Mesodermal cell (in vitro differentiated cells): Measurements from ENCODE around the gene MMP11.

Experiments used
- H3K27ac ChIP-seq: 2 replicates; pipeline ENCODE4 v1.7.0; 2013; ENCODE audit warnings: mild to moderate bottlenecking, low read depth, low read length, moderate library complexity; ENCODE audit not compliant: severe bottlenecking
- H3K36me3 ChIP-seq: 2 replicates; pipeline ENCODE4 v1.7.1; 2013; ENCODE audit warnings: mild to moderate bottlenecking, low read length, moderate library complexity; ENCODE audit not compliant: control insufficient read depth, insufficient read depth
- H3K4me1 ChIP-seq: one replicate; pipeline ENCODE4 v1.7.1; 2013; ENCODE audit warnings: mild to moderate bottlenecking, low read length; ENCODE audit not compliant: insufficient read depth, control insufficient read depth, poor library complexity, severe bottlenecking
- H3K4me3 ChIP-seq: 2 replicates; pipeline ENCODE4 v1.7.0; 2013; ENCODE audit warnings: low read length, control low read depth, mild to moderate bottlenecking; ENCODE audit not compliant: insufficient read depth, poor library complexity, severe bottlenecking; ENCODE audit errors: extremely low read depth
- H3K9me3 ChIP-seq: 2 replicates; pipeline ENCODE4 v1.7.1; 2013; ENCODE audit warnings: mild to moderate bottlenecking, low read length, moderate library complexity; ENCODE audit not compliant: control insufficient read depth
- WGBS, 2 experiments: methylation state at CpG; one replicate each; pipeline ENCODE4 v1.1.5; 2013; ENCODE audit warnings: missing lambda C conversion rate in 2 of 2; ENCODE audit not compliant: insufficient coverage in 2 of 2; 5-methylcytosine and 5-hydroxymethylcytosine counted together

Gene MMP11

DNA sequence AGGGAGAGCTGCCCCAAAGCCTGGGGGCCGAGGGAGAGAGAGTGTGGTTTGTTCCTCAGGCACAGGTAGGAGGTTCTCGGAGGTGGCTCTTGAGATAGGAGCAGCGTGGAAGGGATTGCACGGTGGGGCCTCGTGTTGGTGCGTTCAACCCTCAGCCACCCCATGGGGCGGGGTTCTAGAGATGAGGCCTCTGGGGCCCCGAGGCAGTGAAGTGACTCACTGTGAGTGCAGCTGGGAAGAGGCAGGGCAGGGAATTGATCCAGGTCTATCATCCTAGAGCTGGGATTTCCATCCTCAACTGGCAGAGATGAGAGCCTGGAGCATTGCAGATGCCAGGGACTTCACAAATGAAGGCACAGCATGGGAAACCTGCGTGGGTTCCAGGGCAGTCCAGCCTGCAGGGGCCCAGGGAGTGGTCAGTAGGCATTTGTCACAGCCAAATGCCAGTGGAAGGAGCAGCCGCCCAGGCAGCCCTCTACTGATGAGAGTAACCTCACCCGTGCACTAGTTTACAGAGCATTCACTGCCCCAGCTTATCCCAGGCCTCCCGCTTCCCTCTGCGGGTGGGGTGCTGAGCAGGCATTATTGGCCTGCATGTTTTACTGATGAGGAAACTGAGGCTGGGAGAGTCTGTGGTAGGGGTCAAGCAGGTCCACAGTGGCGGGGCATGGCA lies 9.0 kb downstream of the MMP11 start:
- no peak overlapping the region for H3K27ac ChIP-seq
- WGBS, 2 experiments = 79 to 88% methylated on average over 12 to 13 of the region's 14 CpGs
- no peak overlapping the region for H3K4me3 ChIP-seq
- no peaks in the 10 kb centered on the region for H3K9me3 ChIP-seq
- H3K4me1 ChIP-seq = peaks cover 11% of the 10 kb centered on the region
- no peaks in the 10 kb centered on the region for H3K36me3 ChIP-seq

DNA sequence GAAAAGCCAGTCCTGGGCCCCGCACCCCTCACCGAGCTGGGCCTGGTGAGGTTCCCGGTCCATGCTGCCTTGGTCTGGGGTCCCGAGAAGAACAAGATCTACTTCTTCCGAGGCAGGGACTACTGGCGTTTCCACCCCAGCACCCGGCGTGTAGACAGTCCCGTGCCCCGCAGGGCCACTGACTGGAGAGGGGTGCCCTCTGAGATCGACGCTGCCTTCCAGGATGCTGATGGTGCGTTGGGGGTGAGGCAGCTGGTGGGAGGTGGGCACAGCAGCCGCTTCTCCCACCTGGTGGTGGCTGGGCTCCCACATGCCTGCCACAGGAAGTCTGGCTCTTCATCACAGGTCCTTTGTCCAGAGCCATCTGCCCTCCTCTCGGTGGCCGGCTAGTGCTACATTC lies 9.6 kb downstream of the MMP11 start:
- Histone ChIP-seq H3K4me1 (peaks cover 11% of the 10 kb centered on the region), H3K27ac (no peak overlapping the region), H3K4me3 (no peak overlapping the region), H3K36me3 (no peaks in the 10 kb centered on the region), H3K9me3 (no peaks in the 10 kb centered on the region)
- 94 to 99% methylated on average over 14 to 15 of the region's 16 CpGs for WGBS, 2 experiments

DNA sequence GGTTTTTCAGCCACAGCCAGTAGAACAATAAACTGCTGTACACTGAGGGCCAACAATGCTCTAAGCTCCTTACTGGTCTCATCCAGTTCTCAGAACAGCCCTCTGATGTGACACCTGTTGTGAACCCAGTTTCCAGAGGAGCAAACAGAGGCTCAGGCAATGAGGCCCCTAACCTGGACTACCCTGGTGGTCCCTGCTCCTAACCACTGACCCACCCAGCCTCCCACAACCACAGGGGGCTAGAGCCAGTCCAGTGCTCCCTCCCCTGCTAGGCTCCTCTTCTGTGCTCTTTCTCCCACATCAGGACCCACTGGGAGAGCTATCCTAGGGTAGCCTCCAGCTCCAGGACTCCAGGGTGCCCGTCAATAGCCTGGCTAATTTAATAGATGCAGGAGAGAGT lies 10.1 kb downstream of the MMP11 start:
- no peak overlapping the region for H3K27ac ChIP-seq
- H3K4me3 ChIP-seq = no peak overlapping the region
- WGBS, 2 experiments = 67% methylated on average over 1 of the region's 1 CpG; no CpG with 5 or more reads in 1 of the 2 experiments
- no peaks in the 10 kb centered on the region for H3K36me3 ChIP-seq
- H3K9me3 ChIP-seq = no peaks in the 10 kb centered on the region
- peaks cover 11% of the 10 kb centered on the region for H3K4me1 ChIP-seq

DNA sequence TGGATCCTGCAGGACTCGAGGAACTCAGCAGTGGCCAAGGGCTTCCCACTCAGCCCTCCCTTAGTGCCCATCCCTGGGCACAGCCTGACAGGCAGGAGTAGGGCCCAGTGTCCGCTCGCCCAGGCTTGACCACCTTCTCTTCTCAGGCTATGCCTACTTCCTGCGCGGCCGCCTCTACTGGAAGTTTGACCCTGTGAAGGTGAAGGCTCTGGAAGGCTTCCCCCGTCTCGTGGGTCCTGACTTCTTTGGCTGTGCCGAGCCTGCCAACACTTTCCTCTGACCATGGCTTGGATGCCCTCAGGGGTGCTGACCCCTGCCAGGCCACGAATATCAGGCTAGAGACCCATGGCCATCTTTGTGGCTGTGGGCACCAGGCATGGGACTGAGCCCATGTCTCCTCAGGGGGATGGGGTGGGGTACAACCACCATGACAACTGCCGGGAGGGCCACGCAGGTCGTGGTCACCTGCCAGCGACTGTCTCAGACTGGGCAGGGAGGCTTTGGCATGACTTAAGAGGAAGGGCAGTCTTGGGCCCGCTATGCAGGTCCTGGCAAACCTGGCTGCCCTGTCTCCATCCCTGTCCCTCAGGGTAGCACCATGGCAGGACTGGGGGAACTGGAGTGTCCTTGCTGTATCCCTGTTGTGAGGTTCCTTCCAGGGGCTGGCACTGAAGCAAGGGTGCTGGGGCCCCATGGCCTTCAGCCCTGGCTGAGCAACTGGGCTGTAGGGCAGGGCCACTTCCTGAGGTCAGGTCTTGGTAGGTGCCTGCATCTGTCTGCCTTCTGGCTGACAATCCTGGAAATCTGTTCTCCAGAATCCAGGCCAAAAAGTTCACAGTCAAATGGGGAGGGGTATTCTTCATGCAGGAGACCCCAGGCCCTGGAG lies 10.9 kb downstream of the MMP11 start:
- WGBS, 2 experiments = 84 to 86% methylated on average over 13 to 14 of the region's 15 CpGs
- Histone ChIP-seq H3K36me3 (peaks cover 3% of the 10 kb centered on the region), H3K27ac (no peak overlapping the region), H3K9me3 (no peaks in the 10 kb centered on the region), H3K4me1 (peaks cover 16% of the 10 kb centered on the region), H3K4me3 (no peak overlapping the region)

DNA sequence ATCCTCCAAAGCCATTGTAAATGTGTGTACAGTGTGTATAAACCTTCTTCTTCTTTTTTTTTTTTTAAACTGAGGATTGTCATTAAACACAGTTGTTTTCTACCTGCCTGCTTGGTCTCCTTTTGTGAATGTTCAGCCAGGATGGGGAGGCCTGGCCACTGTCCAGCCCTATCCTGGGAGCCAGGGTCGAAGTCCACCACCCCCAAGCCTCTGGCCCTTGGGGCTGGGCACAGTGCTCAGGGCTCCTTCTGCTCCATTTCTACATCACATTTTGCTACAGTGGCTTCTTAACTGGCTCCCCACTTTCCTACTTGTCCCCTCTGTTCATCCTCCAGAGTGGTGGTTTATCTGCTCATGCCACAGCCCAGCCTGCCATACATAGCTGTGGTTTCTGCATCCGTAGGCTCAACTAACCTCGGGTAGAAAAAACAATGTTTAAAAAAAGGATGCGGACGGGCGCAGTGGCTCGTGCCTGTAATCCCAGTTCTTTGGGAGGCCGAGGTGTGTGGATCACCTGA lies 11.6 kb downstream of the MMP11 start:
- H3K27ac ChIP-seq = no peak overlapping the region
- no peak overlapping the region for H3K4me3 ChIP-seq
- peaks cover 16% of the 10 kb centered on the region for H3K4me1 ChIP-seq
- peaks cover 11% of the 10 kb centered on the region for H3K36me3 ChIP-seq
- 89 to 96% methylated on average over 6 of the region's 8 CpGs for WGBS, 2 experiments
- no peaks in the 10 kb centered on the region for H3K9me3 ChIP-seq

DNA sequence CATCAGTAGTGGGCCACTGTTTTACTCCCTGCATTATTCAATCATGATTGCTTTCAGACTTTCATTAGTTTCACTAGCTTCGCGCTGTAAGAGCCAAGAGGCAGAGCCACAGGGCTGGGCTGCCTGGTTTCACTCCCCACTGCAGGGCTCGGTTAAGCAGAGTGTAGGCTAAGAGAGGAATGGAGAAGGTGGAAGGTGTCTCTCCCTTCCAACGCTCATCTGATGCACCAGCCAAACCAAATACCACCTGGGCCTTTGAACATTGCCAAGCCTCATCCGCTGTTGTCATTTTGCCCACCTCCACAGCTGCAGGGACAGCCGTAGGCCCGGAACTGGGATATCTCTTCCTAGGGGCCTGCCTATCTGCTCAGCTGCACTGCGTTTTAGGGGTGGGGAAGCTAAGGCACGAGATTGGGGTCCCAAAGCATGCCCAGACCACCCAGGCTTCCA lies 13.6 kb downstream of the MMP11 start:
- 82 to 88% methylated on average over 8 to 9 of the region's 9 CpGs for WGBS, 2 experiments
- H3K4me1 ChIP-seq = peaks cover 14% of the 10 kb centered on the region
- peak overlapping the region; percentile 100 for H3K27ac ChIP-seq
- H3K4me3 ChIP-seq = peak overlapping the region; percentile 76
- peaks cover 28% of the 10 kb centered on the region for H3K36me3 ChIP-seq
- no peaks in the 10 kb centered on the region for H3K9me3 ChIP-seq

DNA sequence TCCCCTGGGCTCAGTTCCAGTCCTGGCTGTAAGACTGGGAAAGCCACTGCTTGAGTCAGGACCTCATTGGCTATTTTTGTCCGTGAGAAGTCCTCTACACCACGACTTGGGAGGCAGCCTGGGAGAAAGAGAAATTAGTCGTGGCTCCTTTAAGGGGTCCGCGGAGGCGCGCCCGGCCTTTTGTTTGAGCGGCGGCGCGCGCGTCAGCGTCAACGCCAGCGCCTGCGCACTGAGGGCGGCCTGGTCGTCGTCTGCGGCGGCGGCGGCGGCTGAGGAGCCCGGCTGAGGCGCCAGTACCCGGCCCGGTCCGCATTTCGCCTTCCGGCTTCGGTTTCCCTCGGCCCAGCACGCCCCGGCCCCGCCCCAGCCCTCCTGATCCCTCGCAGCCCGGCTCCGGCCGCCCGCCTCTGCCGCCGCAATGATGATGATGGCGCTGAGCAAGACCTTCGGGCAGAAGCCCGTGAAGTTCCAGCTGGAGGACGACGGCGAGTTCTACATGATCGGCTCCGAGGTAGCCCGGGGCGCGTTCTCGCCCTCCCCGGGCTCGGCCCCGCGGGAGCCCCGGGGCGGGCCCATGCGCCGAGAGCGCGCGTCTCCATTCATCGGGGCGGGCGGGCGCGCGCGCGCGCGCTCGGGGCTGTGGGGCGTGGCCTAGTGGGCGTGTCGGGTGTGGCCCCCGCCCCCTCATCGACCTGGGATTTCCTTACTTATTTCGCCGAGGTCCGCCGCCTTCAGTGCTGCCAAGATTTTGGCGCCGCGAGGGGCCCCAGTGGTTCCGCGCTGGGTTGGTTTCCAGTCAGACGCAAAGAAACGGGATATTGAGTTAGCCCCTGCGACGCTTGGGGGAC lies 14.3 kb downstream of the MMP11 start, which contains the start of gene SMARCB1:
Gene SMARCB1 (plus strand): TSS at position 215 of the 848 bp plus-strand sequence. CDS start 204 bp downstream, at position 419.
- no peaks in the 10 kb centered on the region for H3K9me3 ChIP-seq
- H3K36me3 ChIP-seq = peaks cover 34% of the 10 kb centered on the region
- H3K4me3 ChIP-seq = peak within 1 kb of the TSS; percentile 76
- H3K27ac ChIP-seq = peak within 1 kb of the TSS; percentile 100
- H3K4me1 ChIP-seq = peaks cover 11% of the 10 kb centered on the region
- 0% methylated on average over 31 to 92 of the region's 97 CpGs for WGBS, 2 experiments

DNA sequence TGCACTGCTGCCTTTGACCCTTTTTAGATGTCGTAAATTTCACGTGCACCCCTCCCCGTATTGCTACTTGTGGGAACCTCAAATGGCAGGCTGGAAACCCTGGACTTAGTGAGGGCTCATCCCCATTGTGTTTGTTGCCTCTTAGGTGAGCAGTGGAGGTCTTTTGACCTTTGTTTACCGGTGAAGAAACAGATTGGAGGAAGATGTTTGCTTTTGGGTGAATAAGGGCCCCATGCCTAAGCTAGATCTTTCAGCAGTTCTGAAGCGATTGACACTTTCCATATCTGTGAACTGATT lies 14.9 kb downstream of the MMP11 start:
- peak overlapping the region; percentile 100 for H3K27ac ChIP-seq
- H3K9me3 ChIP-seq = no peaks in the 10 kb centered on the region
- H3K4me3 ChIP-seq = peak overlapping the region; percentile 76
- H3K36me3 ChIP-seq = peaks cover 40% of the 10 kb centered on the region
- peaks cover 11% of the 10 kb centered on the region for H3K4me1 ChIP-seq
- WGBS, 2 experiments = 10 to 17% methylated on average over 2 to 5 of the region's 5 CpGs

DNA sequence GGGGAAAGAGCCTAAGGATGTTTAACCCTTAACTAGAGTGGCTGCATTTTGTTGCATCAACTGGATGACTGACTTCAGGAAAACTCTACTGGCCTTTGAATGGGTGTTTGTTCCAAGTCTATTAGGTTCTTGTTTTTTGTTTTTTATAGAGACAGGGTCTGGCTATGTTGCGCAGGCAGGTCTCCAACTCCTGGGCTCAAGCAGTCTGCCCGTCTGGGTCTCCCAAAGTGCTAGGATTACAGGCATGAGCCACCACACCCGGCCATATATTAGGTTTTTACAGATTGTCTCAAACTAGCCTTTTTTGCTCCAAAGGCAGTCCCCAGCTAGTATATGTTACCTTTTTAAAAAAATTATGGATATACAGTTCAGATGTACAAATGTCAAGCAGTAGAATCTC lies 15.3 kb downstream of the MMP11 start:
- H3K9me3 ChIP-seq = no peaks in the 10 kb centered on the region
- peak overlapping the region; percentile 100 for H3K27ac ChIP-seq
- peaks cover 43% of the 10 kb centered on the region for H3K36me3 ChIP-seq
- H3K4me1 ChIP-seq = peaks cover 11% of the 10 kb centered on the region
- WGBS, 2 experiments = 63 to 79% methylated on average over 2 of the region's 3 CpGs
- peak overlapping the region; percentile 76 for H3K4me3 ChIP-seq

DNA sequence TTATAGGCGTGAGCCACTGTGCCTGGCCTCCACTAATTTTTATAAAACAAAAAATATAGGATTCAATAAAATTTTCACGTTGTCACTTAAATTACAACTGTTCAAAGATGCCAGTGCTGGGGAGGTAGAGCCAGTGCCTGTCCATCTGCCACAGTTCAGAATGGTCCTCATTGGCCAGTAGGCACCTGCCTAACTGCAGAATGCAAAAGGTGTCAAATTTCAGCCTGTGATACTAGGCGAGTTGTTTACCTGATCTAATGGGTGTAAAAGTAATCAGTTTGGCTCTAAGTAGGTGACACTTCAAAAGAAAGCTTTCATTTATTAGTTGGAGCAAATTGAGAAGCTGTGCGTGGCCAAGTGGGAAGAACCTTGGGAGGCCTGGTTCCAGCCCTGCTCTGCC lies 16.5 kb downstream of the MMP11 start:
- peaks cover 11% of the 10 kb centered on the region for H3K4me1 ChIP-seq
- no peak overlapping the region for H3K27ac ChIP-seq
- no peaks in the 10 kb centered on the region for H3K9me3 ChIP-seq
- H3K36me3 ChIP-seq = peaks cover 53% of the 10 kb centered on the region
- 77 to 84% methylated on average over 4 of the region's 4 CpGs for WGBS, 2 experiments
- H3K4me3 ChIP-seq = peak overlapping the region; percentile 11
